GM12878 (cell line): ENCODE measurements around the gene DDX11. TPM values are rescaled to one million over a fixed set of nuclear protein-coding genes. Genes with fewer than 3 reads are reported as not detected.

Experiments used
- ATAC-seq: fragments of 200-7000 bp; cut with Tn5 transposase; 3 replicates; pipeline ENCODE4 v1.9.1; 2020; ENCODE audit warnings: mild to moderate bottlenecking, moderate library complexity
- BruUV-seq: library from RNA; stranded (reverse); fragments of 400-500 nt; replicated peaks from 2 replicates; lab custom pipeline; 2021; lab: Mats Ljungman, UMichigan
- CTCF ChIA-PET: fragments of 300-600 bp; sonication (Branson Sonifier 250); formaldehyde crosslinking; extraction: SDS; loops from one replicate; lab custom pipeline; 2021; ENCODE audit warnings: inconsistent platforms; lab: Yijun Ruan, JAX
- POLR2A ChIA-PET: fragments of 350-600 bp; formaldehyde crosslinking; extraction: SDS; loops from one replicate; lab custom pipeline; 2021; ENCODE audit warnings: inconsistent platforms; lab: Charles Lee
- RAD21 ChIA-PET: fragments of 300-600 bp; sonication (Branson Sonifier 250); formaldehyde crosslinking; loops from one replicate; lab custom pipeline; 2023; ENCODE audit warnings: antibody characterized with exemption; ENCODE audit not compliant: unreplicated experiment; lab: Charles Lee
- SMC1A ChIA-PET: fragments of 300-600 bp; sonication (Branson Sonifier 250); formaldehyde crosslinking; loops from one replicate; lab custom pipeline; 2023; ENCODE audit not compliant: unreplicated experiment, uncharacterized antibody; lab: Charles Lee
- DNase-seq: peaks from one replicate; pipeline ENCODE4 v3.0.0-alpha.2; 2011; ENCODE audit warnings: low read depth, low spot score
- FAIRE-seq: peaks from 3 replicates; lab custom pipeline; 2011; peaks lifted over from hg19 to GRCh38; lab: Jason Lieb, UNC
- H2AFZ ChIP-seq: 2 replicates; pipeline ENCODE4 v1.6.0; 2011; ENCODE audit warnings: low read depth, low read length, control low read depth; ENCODE audit not compliant: control insufficient read depth
- H3K27ac ChIP-seq: 2 replicates; pipeline ENCODE4 v1.5.1; 2011; ENCODE audit warnings: control low read depth; ENCODE audit not compliant: control insufficient read depth, insufficient read depth
- H3K27me3 ChIP-seq, 2 experiments: replicated peaks in 1 of 2; 2 replicates each; pipeline versions ENCODE4 v1.6.0 to v1.6.1; 2011; ENCODE audit warnings: low read length in 1 of 2; ENCODE audit not compliant: control insufficient read depth in 2 of 2, insufficient read depth in 2 of 2
- H3K36me3 ChIP-seq, 2 experiments: 2 replicates each; pipeline ENCODE4 v1.5.1; 2011; ENCODE audit warnings: low read length in 1 of 2; ENCODE audit not compliant: control insufficient read depth in 2 of 2, insufficient read depth in 2 of 2
- H3K4me1 ChIP-seq: 2 replicates; pipeline ENCODE4 v1.6.1; 2011; ENCODE audit warnings: mild to moderate bottlenecking, low read length, moderate library complexity, mixed read lengths; ENCODE audit not compliant: control insufficient read depth, insufficient read depth
- H3K4me2 ChIP-seq: 2 replicates; pipeline ENCODE4 v1.6.0; 2011; ENCODE audit warnings: control low read depth; ENCODE audit not compliant: control insufficient read depth, insufficient read depth
- H3K4me3 ChIP-seq: fragments of 200-600 bp; sonication (generic); 2 replicates; pipeline ENCODE4 v1.5.1; 2016
- H3K79me2 ChIP-seq: 2 replicates; pipeline ENCODE4 v1.6.0; 2011; ENCODE audit warnings: low read length; ENCODE audit not compliant: control insufficient read depth, insufficient read depth
- H3K9ac ChIP-seq: 2 replicates; pipeline ENCODE4 v1.8.0; 2011; ENCODE audit warnings: low read length, control low read depth, mixed read lengths; ENCODE audit not compliant: control insufficient read depth, insufficient read depth
- H3K9me3 ChIP-seq: replicated peaks from 3 replicates; pipeline ENCODE4 v1.5.1; 2011; ENCODE audit warnings: mild to moderate bottlenecking, low read length; ENCODE audit not compliant: control insufficient read depth, insufficient read depth
- H4K20me1 ChIP-seq: 2 replicates; pipeline ENCODE4 v1.6.0; 2011; ENCODE audit not compliant: control insufficient read depth, insufficient read depth
- EED ChIP-seq: sonication (generic); IDR thresholded peaks from 2 replicates; pipeline ENCODE4 v1.6.1; 2016; ENCODE audit warnings: antibody characterized with exemption, low read depth
- ZNF384 ChIP-seq: IDR thresholded peaks from 2 replicates; pipeline ENCODE4 v1.6.1; 2012; ENCODE audit warnings: low read depth, mild to moderate bottlenecking, low read length, improper control_type of control experiment, borderline replicate concordance
- ZNF687 ChIP-seq: fragments of 450-650 bp; IDR thresholded peaks from 2 replicates; pipeline ENCODE4 v1.6.1; 2017; ENCODE audit warnings: mild to moderate bottlenecking, moderate library complexity
- WGBS: methylation state at CpG from one replicate; pipeline ENCODE4 v1.1.6; 2016; ENCODE audit warnings: low lambda C conversion rate; ENCODE audit not compliant: insufficient replicate concordance, insufficient coverage; ENCODE audit errors: missing lambda C conversion rate; 5-methylcytosine and 5-hydroxymethylcytosine counted together
- in situ Hi-C: fragments of 300-500 bp; cut with MboI; formaldehyde crosslinking; loops from 9 replicates; pipeline ENCODE4 v1.14.3; 2018; ENCODE audit warnings: mixed read lengths
- intact Hi-C: fragments of 100-400 bp; cut with micrococcal nuclease; formaldehyde crosslinking; loops from one replicate; pipeline ENCODE4 v1.14.2; 2022; ENCODE audit not compliant: unreplicated experiment
- polyA plus RNA-seq, 11 experiments: library from polyadenylated mRNA; depleted of rRNA in 4 of 11; unstranded in 6 of 11; stranded (reverse) in 5 of 11; fragments of >200 nt; fragmentation: Nextera tagmentation in 4 of 11; fragmentation: Illumina TruSeq in 1 of 11; extraction: Ambion mirVana in 4 of 11; extraction: Trizol in 1 of 11; gene quantifications; 1 replicate in 1 of 11; 2 replicates in 10 of 11; pipeline versions ENCODE4 v1.2.1 to v1.2.3, GENCODE V29; 2011 to 2016; ENCODE audit warnings: inconsistent platforms in 2 of 11, missing spikeins in 2 of 11, low read depth in 1 of 11
- total RNA-seq, 4 experiments: library from RNA; depleted of rRNA in 3 of 4; stranded (reverse); fragments of >200 nt in 3 of 4; fragmentation: Illumina TruSeq in 1 of 4; extraction: Trizol in 1 of 4; gene quantifications; 2 replicates each; pipeline versions ENCODE4 v1.2.1 to v1.2.3, GENCODE V29; 2013 to 2021

The DDX11 gene
- total and polyA plus RNA-seq, 10 of the 15 experiments (the other 5 are each of a cell fraction or from before 2014, with no cell fraction given), result 3.8 to 94.2 (median 46.3) TPM

GRCh38 chr12:31034372-31034771 is 39.3 kb upstream of the DDX11 start:
- SMC1A ChIA-PET, result interaction anchor here (1.2 kb wide), 1 partner anchor 35 kb away, joined by 4 read pairs; no protein-coding TSS in a partner anchor
- H3K9ac ChIP-seq, result no peak overlapping the region
- DNase-seq (no peak), FAIRE-seq (no peak), ATAC-seq (no peak)
- 10% methylated on average over 3 of the region's 3 CpGs for WGBS
- H3K4me3 ChIP-seq, result no peak overlapping the region
- no TSS peak for BruUV-seq
- in situ Hi-C loops (no loop called here), intact Hi-C loops (no loop called here)
- no peaks in the 10 kb centered on the region for H4K20me1 ChIP-seq
- no peak overlapping the region for H3K27ac ChIP-seq
- no peaks in the 10 kb centered on the region for H3K4me1 ChIP-seq
- H3K36me3 ChIP-seq, result no peaks in the 10 kb centered on the region
- H3K27me3 ChIP-seq, result peaks cover 0 to 3% of the 10 kb centered on the region in 2 experiments; a peak in 2 of 4 replicates
- H3K4me2 ChIP-seq, result no peak overlapping the region
- TF ChIP-seq ZNF384, result no peak
- no peak for TF ChIP-seq ZNF687
- TF ChIP-seq EED, result no peak
- CTCF ChIA-PET, result interaction anchor here (0.9 to 1.4 kb wide), 3 partner anchors 9 to 184 kb away, joined by 3 to 4 read pairs (median 3); no protein-coding TSS in a partner anchor
- RAD21 ChIA-PET, result no interaction called here
- no peaks in the 10 kb centered on the region for H3K9me3 ChIP-seq
- no peak overlapping the region for H2AFZ ChIP-seq
- no peaks in the 10 kb centered on the region for H3K79me2 ChIP-seq
- POLR2A ChIA-PET, result no interaction called here
